ENCODE data around the gene PLA2G4A.

- no peak for TF ChIP-seq CTCF (IDR thresholded peaks at IDR 0.05)
- TF ChIP-seq POLR2A (IDR thresholded peaks at IDR 0.05): no peak
These were observed 75.6 kb downstream of the PLA2G4A start for GRCh38 chr1:186904361-186904760.
